HEK293 (cell line): Measurements from ENCODE around the gene LRRN4.

Experiments used
- CTCF ChIA-PET: fragments of 350-600 bp; formaldehyde crosslinking; extraction: SDS; loops from one replicate; lab custom pipeline; 2021; ENCODE audit warnings: antibody characterized with exemption; lab: Yijun Ruan, JAX
- POLR2A ChIA-PET: fragments of 300-600 bp; formaldehyde crosslinking; extraction: SDS; loops from one replicate; lab custom pipeline; 2020; ENCODE audit warnings: antibody characterized with exemption, inconsistent platforms; lab: Yijun Ruan, JAX
- H3K27ac ChIP-seq: fragments of 200-500 bp; sonication (Bioruptor generic); 2 replicates; pipeline ENCODE4 v1.5.1; 2014; ENCODE audit warnings: low read depth, low read length, control low read depth, inconsistent platforms; ENCODE audit errors: extremely low read depth
- H3K36me3 ChIP-seq, 2 experiments: fragments of 200-500 bp in 1 of 2; sonication (Bioruptor generic) in 1 of 2; 1 replicate in 1 of 2; 2 replicates in 1 of 2; pipeline ENCODE4 v1.5.1; 2014 to 2017; ENCODE audit warnings: inconsistent platforms in 2 of 2, low read length in 2 of 2; ENCODE audit not compliant: control insufficient read depth in 2 of 2, insufficient read depth in 1 of 2
- H3K4me1 ChIP-seq: fragments of 200-500 bp; sonication (Bioruptor generic); 2 replicates; pipeline ENCODE4 v1.5.1; 2014; ENCODE audit warnings: mild to moderate bottlenecking, low read length, inconsistent platforms; ENCODE audit not compliant: control insufficient read depth, insufficient read depth
- H3K4me3 ChIP-seq: 2 replicates; pipeline ENCODE4 v1.5.1; 2011; ENCODE audit warnings: low read depth, mild to moderate bottlenecking, control low read depth, low read length, moderate library complexity
- H3K9me3 ChIP-seq: fragments of 200-500 bp; sonication (Bioruptor generic); 2 replicates; pipeline ENCODE4 v1.5.1; 2014; ENCODE audit warnings: low read depth, low read length, inconsistent platforms; ENCODE audit not compliant: control insufficient read depth, insufficient read depth
- BCL11A ChIP-seq: fragments of 450-650 bp; formaldehyde crosslinking; IDR thresholded peaks from 2 replicates; pipeline ENCODE4 v1.5.1; 2016; ENCODE audit warnings: low read depth, missing biosample characterization, missing genetic modification characterization
- FEZF1 ChIP-seq: fragments of 450-650 bp; formaldehyde crosslinking; IDR thresholded peaks from 2 replicates; pipeline ENCODE4 v1.5.1; 2016; ENCODE audit warnings: missing biosample characterization, missing genetic modification characterization
- HOXA7 ChIP-seq: sonication (generic); formaldehyde crosslinking; IDR thresholded peaks from 2 replicates; pipeline ENCODE4 v1.8.1; 2022; ENCODE audit warnings: missing genetic modification reagents, borderline replicate concordance
- HOXD13 ChIP-seq: sonication (generic); formaldehyde crosslinking; IDR thresholded peaks from 2 replicates; pipeline ENCODE4 v1.8.0; 2022; ENCODE audit warnings: missing genetic modification reagents, borderline replicate concordance
- KLF8 ChIP-seq: fragments of 450-650 bp; formaldehyde crosslinking; IDR thresholded peaks from 2 replicates; pipeline ENCODE4 v1.5.1; 2016; ENCODE audit warnings: missing biosample characterization, missing genetic modification characterization
- REPIN1 ChIP-seq: fragments of 450-650 bp; formaldehyde crosslinking; IDR thresholded peaks from 2 replicates; pipeline ENCODE4 v1.5.1; 2017; ENCODE audit warnings: missing biosample characterization, missing genetic modification characterization, low read depth
- SCRT2 ChIP-seq: fragments of 450-650 bp; formaldehyde crosslinking; IDR thresholded peaks from 2 replicates; pipeline ENCODE4 v1.5.1; 2016; ENCODE audit warnings: missing biosample characterization, missing genetic modification characterization
- TCF7L2 ChIP-seq: IDR thresholded peaks from 2 replicates; pipeline ENCODE4 v1.6.1; 2011; ENCODE audit warnings: low read depth, mild to moderate bottlenecking, inconsistent platforms, low read length, moderate library complexity, borderline replicate concordance
- TRIM28 ChIP-seq: IDR thresholded peaks from 2 replicates; pipeline ENCODE4 v1.6.1; 2011; ENCODE audit warnings: low read length, control low read depth, borderline replicate concordance
- ZBTB7A ChIP-seq: fragments of 450-650 bp; formaldehyde crosslinking; IDR thresholded peaks from 2 replicates; pipeline ENCODE4 v1.5.1; 2016; ENCODE audit warnings: low read depth, missing biosample characterization, missing genetic modification characterization
- ZFHX2 ChIP-seq: fragments of 450-650 bp; formaldehyde crosslinking; conservative IDR thresholded peaks from 2 replicates; pipeline ENCODE4 v1.5.1; 2016; ENCODE audit warnings: missing biosample characterization, missing genetic modification characterization
- ZFP69B ChIP-seq: fragments of 450-650 bp; formaldehyde crosslinking; IDR thresholded peaks from 2 replicates; pipeline ENCODE4 v1.5.1; 2016; ENCODE audit warnings: missing biosample characterization, missing genetic modification characterization
- ZNF138 ChIP-seq: fragments of 450-650 bp; formaldehyde crosslinking; IDR thresholded peaks from 2 replicates; pipeline ENCODE4 v1.5.1; 2016; ENCODE audit warnings: missing biosample characterization, missing genetic modification characterization, borderline replicate concordance
- ZNF146 ChIP-seq: fragments of 450-650 bp; formaldehyde crosslinking; IDR thresholded peaks from 2 replicates; pipeline ENCODE4 v1.5.1; 2016; ENCODE audit warnings: missing biosample characterization, missing genetic modification characterization
- ZNF19 ChIP-seq: fragments of 450-650 bp; formaldehyde crosslinking; IDR thresholded peaks from 2 replicates; pipeline ENCODE4; 2016; ENCODE audit warnings: missing biosample characterization, missing genetic modification characterization, low read depth
- ZNF211 ChIP-seq: fragments of 450-650 bp; formaldehyde crosslinking; IDR thresholded peaks from 2 replicates; pipeline ENCODE4 v1.5.1; 2016; ENCODE audit warnings: low read depth, missing biosample characterization, missing genetic modification characterization
- ZNF239 ChIP-seq: fragments of 450-650 bp; formaldehyde crosslinking; IDR thresholded peaks from 2 replicates; pipeline ENCODE4 v1.5.1; 2016; ENCODE audit warnings: missing biosample characterization, missing genetic modification characterization
- ZNF433 ChIP-seq: fragments of 450-650 bp; formaldehyde crosslinking; IDR thresholded peaks from 2 replicates; pipeline ENCODE4 v1.5.1; 2016; ENCODE audit warnings: missing biosample characterization, missing genetic modification characterization, low read depth
- ZNF48 ChIP-seq: fragments of 450-650 bp; formaldehyde crosslinking; IDR thresholded peaks from 2 replicates; pipeline ENCODE4 v1.5.1; 2016; ENCODE audit warnings: missing biosample characterization, missing genetic modification characterization
- ZNF549 ChIP-seq: fragments of 450-650 bp; IDR thresholded peaks from 2 replicates; pipeline ENCODE4 v1.5.1; 2018; ENCODE audit warnings: missing biosample characterization, missing genetic modification characterization, mild to moderate bottlenecking, inconsistent platforms, moderate library complexity
- ZNF610 ChIP-seq: fragments of 450-650 bp; formaldehyde crosslinking; IDR thresholded peaks from 2 replicates; pipeline ENCODE4 v1.5.1; 2016; ENCODE audit warnings: missing biosample characterization, missing genetic modification characterization, borderline replicate concordance
- ZNF658 ChIP-seq: fragments of 450-650 bp; formaldehyde crosslinking; IDR thresholded peaks from 2 replicates; pipeline ENCODE4; 2016; ENCODE audit warnings: missing biosample characterization, missing genetic modification characterization
- ZNF76 ChIP-seq: fragments of 450-650 bp; formaldehyde crosslinking; IDR thresholded peaks from 2 replicates; pipeline ENCODE4; 2016; ENCODE audit warnings: low read depth, missing biosample characterization, missing genetic modification characterization, borderline replicate concordance
- ZNF830 ChIP-seq: fragments of 450-650 bp; IDR thresholded peaks from 2 replicates; pipeline ENCODE4 v1.5.0; 2018; ENCODE audit warnings: missing biosample characterization, missing genetic modification characterization, low read depth, mild to moderate bottlenecking, moderate library complexity
- TF ChIP-seq, protein P1 (sequence below): fragments of 450-650 bp; formaldehyde crosslinking; IDR thresholded peaks from 2 replicates; pipeline ENCODE4 v1.5.1; 2016; ENCODE audit warnings: missing biosample characterization, missing genetic modification characterization
- TF ChIP-seq, protein P2 (sequence below): fragments of 450-650 bp; formaldehyde crosslinking; IDR thresholded peaks from 2 replicates; pipeline ENCODE4 v1.5.1; 2016; ENCODE audit warnings: missing biosample characterization, missing genetic modification characterization
- TF ChIP-seq, protein P3 (sequence below): fragments of 450-650 bp; formaldehyde crosslinking; IDR thresholded peaks from 2 replicates; pipeline ENCODE4 v1.5.1; 2016; ENCODE audit warnings: missing biosample characterization, missing genetic modification characterization

The LRRN4 gene

DNA sequence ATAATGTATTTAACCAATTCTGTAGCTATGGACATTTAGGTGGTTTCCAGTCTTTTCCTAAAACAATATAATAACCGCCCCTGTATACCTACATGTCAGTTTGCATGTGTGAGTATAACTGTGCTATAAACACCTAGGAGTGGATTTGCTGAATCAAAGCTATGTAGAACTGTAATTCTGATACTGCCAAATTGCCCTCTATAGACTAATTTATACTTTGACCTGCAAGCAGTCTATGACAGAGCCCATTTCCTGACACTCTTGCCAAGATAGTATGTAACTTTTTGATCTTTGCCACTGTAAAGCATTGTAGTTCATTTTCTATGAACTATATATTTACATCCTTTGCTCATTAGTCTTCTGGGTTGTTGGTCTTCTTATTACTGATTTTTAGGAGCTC, 49.4 kb upstream of the LRRN4 start:
- no peak overlapping the region for H3K4me3 ChIP-seq
- H3K27ac ChIP-seq = no peak overlapping the region
- TF ChIP-seq, protein P1, sequence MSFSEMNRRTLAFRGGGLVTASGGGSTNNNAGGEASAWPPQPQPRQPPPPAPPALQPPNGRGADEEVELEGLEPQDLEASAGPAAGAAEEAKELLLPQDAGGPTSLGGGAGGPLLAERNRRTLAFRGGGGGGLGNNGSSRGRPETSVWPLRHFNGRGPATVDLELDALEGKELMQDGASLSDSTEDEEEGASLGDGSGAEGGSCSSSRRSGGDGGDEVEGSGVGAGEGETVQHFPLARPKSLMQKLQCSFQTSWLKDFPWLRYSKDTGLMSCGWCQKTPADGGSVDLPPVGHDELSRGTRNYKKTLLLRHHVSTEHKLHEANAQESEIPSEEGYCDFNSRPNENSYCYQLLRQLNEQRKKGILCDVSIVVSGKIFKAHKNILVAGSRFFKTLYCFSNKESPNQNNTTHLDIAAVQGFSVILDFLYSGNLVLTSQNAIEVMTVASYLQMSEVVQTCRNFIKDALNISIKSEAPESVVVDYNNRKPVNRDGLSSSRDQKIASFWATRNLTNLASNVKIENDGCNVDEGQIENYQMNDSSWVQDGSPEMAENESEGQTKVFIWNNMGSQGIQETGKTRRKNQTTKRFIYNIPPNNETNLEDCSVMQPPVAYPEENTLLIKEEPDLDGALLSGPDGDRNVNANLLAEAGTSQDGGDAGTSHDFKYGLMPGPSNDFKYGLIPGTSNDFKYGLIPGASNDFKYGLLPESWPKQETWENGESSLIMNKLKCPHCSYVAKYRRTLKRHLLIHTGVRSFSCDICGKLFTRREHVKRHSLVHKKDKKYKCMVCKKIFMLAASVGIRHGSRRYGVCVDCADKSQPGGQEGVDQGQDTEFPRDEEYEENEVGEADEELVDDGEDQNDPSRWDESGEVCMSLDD (tag by site-specific recombination) = no peak
- TF ChIP-seq ZNF138 (no peak), ZNF830 (tag by site-specific recombination) (no peak), ZNF433 (tag by site-specific recombination) (no peak), ZNF211 (tag by site-specific recombination) (no peak), ZNF76 (tag by site-specific recombination) (no peak), ZNF146 (no peak), HOXD13 (CRISPR knock-in tag) (no peak), REPIN1 (no peak), TRIM28 (no peak), ZBTB7A (tag by site-specific recombination) (no peak), ZFHX2 (tag by site-specific recombination) (no peak), TCF7L2 (no peak), HOXA7 (CRISPR knock-in tag) (no peak), SCRT2 (tag by site-specific recombination) (no peak), ZNF549 (tag by site-specific recombination) (no peak), FEZF1 (tag by site-specific recombination) (no peak), BCL11A (no peak)
- TF ChIP-seq, protein P2, sequence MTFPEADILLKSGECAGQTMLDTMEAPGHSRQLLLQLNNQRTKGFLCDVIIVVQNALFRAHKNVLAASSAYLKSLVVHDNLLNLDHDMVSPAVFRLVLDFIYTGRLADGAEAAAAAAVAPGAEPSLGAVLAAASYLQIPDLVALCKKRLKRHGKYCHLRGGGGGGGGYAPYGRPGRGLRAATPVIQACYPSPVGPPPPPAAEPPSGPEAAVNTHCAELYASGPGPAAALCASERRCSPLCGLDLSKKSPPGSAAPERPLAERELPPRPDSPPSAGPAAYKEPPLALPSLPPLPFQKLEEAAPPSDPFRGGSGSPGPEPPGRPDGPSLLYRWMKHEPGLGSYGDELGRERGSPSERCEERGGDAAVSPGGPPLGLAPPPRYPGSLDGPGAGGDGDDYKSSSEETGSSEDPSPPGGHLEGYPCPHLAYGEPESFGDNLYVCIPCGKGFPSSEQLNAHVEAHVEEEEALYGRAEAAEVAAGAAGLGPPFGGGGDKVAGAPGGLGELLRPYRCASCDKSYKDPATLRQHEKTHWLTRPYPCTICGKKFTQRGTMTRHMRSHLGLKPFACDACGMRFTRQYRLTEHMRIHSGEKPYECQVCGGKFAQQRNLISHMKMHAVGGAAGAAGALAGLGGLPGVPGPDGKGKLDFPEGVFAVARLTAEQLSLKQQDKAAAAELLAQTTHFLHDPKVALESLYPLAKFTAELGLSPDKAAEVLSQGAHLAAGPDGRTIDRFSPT (tag by site-specific recombination) = no peak
- POLR2A ChIA-PET = no interaction called here
- CTCF ChIA-PET = interaction anchor here (1.5 kb wide), 1 partner anchor 37 kb away, joined by 3 read pairs; no protein-coding TSS in a partner anchor
- H3K36me3 ChIP-seq = no peaks in the 10 kb centered on the region
- no peaks in the 10 kb centered on the region for H3K4me1 ChIP-seq
- H3K9me3 ChIP-seq = no peaks in the 10 kb centered on the region

DNA sequence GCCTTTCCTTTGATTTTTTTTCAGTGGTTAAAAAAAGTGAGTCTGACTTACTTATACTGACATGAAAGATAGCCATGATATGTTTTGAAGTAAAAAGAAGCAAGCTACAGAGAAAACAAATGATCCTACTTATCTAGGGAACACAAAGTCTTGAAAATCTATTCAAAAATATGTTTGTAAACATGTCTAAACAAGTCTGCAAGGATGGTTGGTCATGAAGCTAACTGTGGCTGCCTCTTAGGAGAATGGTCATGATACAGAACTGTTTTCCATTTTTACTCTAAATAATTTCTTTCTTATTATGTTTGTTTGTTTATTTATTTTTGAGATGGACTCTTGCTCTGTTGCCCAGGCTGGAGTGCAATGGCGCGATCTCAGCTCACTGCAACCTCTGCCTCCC, 47.5 kb upstream of the LRRN4 start:
- H3K4me1 ChIP-seq = no peaks in the 10 kb centered on the region
- H3K9me3 ChIP-seq = no peaks in the 10 kb centered on the region
- ChIA-PET POLR2A (no interaction called here), CTCF (interaction anchor here (0.5 kb wide), 1 partner anchor 577 kb away, joined by 3 read pairs; no protein-coding TSS in a partner anchor)
- H3K36me3 ChIP-seq = no peaks in the 10 kb centered on the region
- no peak overlapping the region for H3K4me3 ChIP-seq
- H3K27ac ChIP-seq = no peak overlapping the region
- TF ChIP-seq SCRT2 (tag by site-specific recombination) (no peak), ZNF19 (no peak), ZNF48 (tag by site-specific recombination) (no peak), ZNF610 (tag by site-specific recombination) (no peak), ZFP69B (tag by site-specific recombination) (no peak), ZNF239 (tag by site-specific recombination) (no peak), HOXD13 (CRISPR knock-in tag) (no peak), KLF8 (no peak), TRIM28 (no peak), ZNF658 (tag by site-specific recombination) (no peak)
- TF ChIP-seq, protein P3, sequence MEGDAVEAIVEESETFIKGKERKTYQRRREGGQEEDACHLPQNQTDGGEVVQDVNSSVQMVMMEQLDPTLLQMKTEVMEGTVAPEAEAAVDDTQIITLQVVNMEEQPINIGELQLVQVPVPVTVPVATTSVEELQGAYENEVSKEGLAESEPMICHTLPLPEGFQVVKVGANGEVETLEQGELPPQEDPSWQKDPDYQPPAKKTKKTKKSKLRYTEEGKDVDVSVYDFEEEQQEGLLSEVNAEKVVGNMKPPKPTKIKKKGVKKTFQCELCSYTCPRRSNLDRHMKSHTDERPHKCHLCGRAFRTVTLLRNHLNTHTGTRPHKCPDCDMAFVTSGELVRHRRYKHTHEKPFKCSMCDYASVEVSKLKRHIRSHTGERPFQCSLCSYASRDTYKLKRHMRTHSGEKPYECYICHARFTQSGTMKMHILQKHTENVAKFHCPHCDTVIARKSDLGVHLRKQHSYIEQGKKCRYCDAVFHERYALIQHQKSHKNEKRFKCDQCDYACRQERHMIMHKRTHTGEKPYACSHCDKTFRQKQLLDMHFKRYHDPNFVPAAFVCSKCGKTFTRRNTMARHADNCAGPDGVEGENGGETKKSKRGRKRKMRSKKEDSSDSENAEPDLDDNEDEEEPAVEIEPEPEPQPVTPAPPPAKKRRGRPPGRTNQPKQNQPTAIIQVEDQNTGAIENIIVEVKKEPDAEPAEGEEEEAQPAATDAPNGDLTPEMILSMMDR (tag by site-specific recombination) = no peak
